Measurements from ENCODE around the gene AHCTF1.

Gene AHCTF1

GRCh38 chr1:246930830-246931548 is 759 bp downstream of the AHCTF1 start:
- H3K27me3 ChIP-seq (ENCODE audit: insufficient read depth, low read length): no peaks in the 10 kb centered on the region
- peak overlapping the region; percentile 82 for H3K4me2 ChIP-seq (ENCODE audit: low read length)
- H3K23ac ChIP-seq (ENCODE audit: low read length): no peak overlapping the region
- H4K91ac ChIP-seq (ENCODE audit: low read depth, low read length): no peak overlapping the region
- H3K4me3 ChIP-seq (ENCODE audit: low read depth, low read length): peak overlapping the region; percentile 99
- peak overlapping the region; percentile 68 for H2AFZ ChIP-seq (ENCODE audit: insufficient read depth, low read length, poor library complexity)
- peak overlapping the region; percentile 93 for H3K27ac ChIP-seq (ENCODE audit: low read depth, low read length)
- peak overlapping the region; percentile 32 for H3K14ac ChIP-seq (ENCODE audit: low read length)
- peaks cover 3 to 4% of the 10 kb centered on the region in 2 experiments for H3K4me1 ChIP-seq (ENCODE audit: control insufficient read depth in 1 of 2, insufficient read depth in 2 of 2, low read length in 2 of 2)
- peak overlapping the region; percentile 28 for H3K4ac ChIP-seq (ENCODE audit: low read depth, low read length)
- peak overlapping the region; percentile 15 for H3K18ac ChIP-seq (ENCODE audit: low read length)
- H3K79me2 ChIP-seq (ENCODE audit: control insufficient read depth, insufficient read depth, low read length, poor library complexity): peaks cover 20% of the 10 kb centered on the region
- no peak overlapping the region for H2AK5ac ChIP-seq (ENCODE audit: low read length)
- peak overlapping the region; percentile 4 for H2BK120ac ChIP-seq (ENCODE audit: insufficient read depth, low read length, poor library complexity)
- H3K79me1 ChIP-seq (ENCODE audit: low read length): peaks cover 8% of the 10 kb centered on the region
- WGBS (ENCODE audit: extremely low coverage, insufficient coverage, insufficient read length): no CpG with 5 or more reads among the region's 76 CpGs
- H3K9ac ChIP-seq (ENCODE audit: low read length): peak overlapping the region; percentile 86
- H3K9me3 ChIP-seq (ENCODE audit: insufficient read depth, low read depth, low read length): no peaks in the 10 kb centered on the region
- no peak overlapping the region for H2BK12ac ChIP-seq (ENCODE audit: low read length)
- H3K36me3 ChIP-seq (ENCODE audit: control insufficient read depth in 1 of 2, insufficient read depth in 2 of 2, low read length in 2 of 2): peaks cover 2 to 12% of the 10 kb centered on the region in 2 experiments
- H2BK5ac ChIP-seq (ENCODE audit: low read depth, low read length, poor library complexity): peak overlapping the region; percentile 1
- peak in 1 of 2 donors; percentile 53 for DNase-seq
- H4K8ac ChIP-seq (ENCODE audit: low read depth, low read length): peak overlapping the region; percentile 3
- H4K12ac ChIP-seq (ENCODE audit: low read depth, low read length): no peak overlapping the region

- no peak overlapping the region for H3K4me2 ChIP-seq (ENCODE audit: low read length)
These were observed 5.6 kb downstream of the AHCTF1 start for GRCh38 chr1:246925997-246926626.

GRCh38 chr1:246923900-246924299 is 7.8 kb downstream of the AHCTF1 start:
- H2BK120ac ChIP-seq (ENCODE audit: insufficient read depth, low read length, poor library complexity): no peak overlapping the region
- WGBS (ENCODE audit: extremely low coverage, insufficient coverage, insufficient read length): no CpG with 5 or more reads among the region's 3 CpGs
- no peaks in the 10 kb centered on the region for H3K27me3 ChIP-seq (ENCODE audit: insufficient read depth, low read length)
- H3K27ac ChIP-seq (ENCODE audit: low read depth, low read length): no peak overlapping the region
- H2AK5ac ChIP-seq (ENCODE audit: low read length): no peak overlapping the region
- no peak overlapping the region for H4K12ac ChIP-seq (ENCODE audit: low read depth, low read length)
- H3K4ac ChIP-seq (ENCODE audit: low read depth, low read length): peak overlapping the region; percentile 76
- no peak overlapping the region for H2AFZ ChIP-seq (ENCODE audit: insufficient read depth, low read length, poor library complexity)
- no peak overlapping the region for H3K4me2 ChIP-seq (ENCODE audit: low read length)
- H2BK12ac ChIP-seq (ENCODE audit: low read length): no peak overlapping the region
- H3K36me3 ChIP-seq (ENCODE audit: control insufficient read depth in 1 of 2, insufficient read depth in 2 of 2, low read length in 2 of 2): peaks cover 2 to 15% of the 10 kb centered on the region in 2 experiments
- H3K4me3 ChIP-seq (ENCODE audit: low read depth, low read length): no peak overlapping the region
- H3K14ac ChIP-seq (ENCODE audit: low read length): no peak overlapping the region
- H4K91ac ChIP-seq (ENCODE audit: low read depth, low read length): no peak overlapping the region
- no peaks in the 10 kb centered on the region for H3K4me1 ChIP-seq (ENCODE audit: control insufficient read depth in 1 of 2, insufficient read depth in 2 of 2, low read length in 2 of 2)
- no peaks in the 10 kb centered on the region for H3K79me1 ChIP-seq (ENCODE audit: low read length)
- no peak overlapping the region for H3K18ac ChIP-seq (ENCODE audit: low read length)
- H3K79me2 ChIP-seq (ENCODE audit: control insufficient read depth, insufficient read depth, low read length, poor library complexity): peaks cover 7% of the 10 kb centered on the region
- H4K8ac ChIP-seq (ENCODE audit: low read depth, low read length): no peak overlapping the region
- H3K9ac ChIP-seq (ENCODE audit: low read length): no peak overlapping the region
- no peak for DNase-seq
- H3K9me3 ChIP-seq (ENCODE audit: insufficient read depth, low read depth, low read length): no peaks in the 10 kb centered on the region
- H3K23ac ChIP-seq (ENCODE audit: low read length): no peak overlapping the region
- no peak overlapping the region for H2BK5ac ChIP-seq (ENCODE audit: low read depth, low read length, poor library complexity)

More at GRCh38 chr1:246925997-246926626, 5.6 kb downstream of the AHCTF1 start:
- Histone ChIP-seq H2BK12ac (ENCODE audit: low read length) (no peak overlapping the region), H3K4me3 (ENCODE audit: low read depth, low read length) (no peak overlapping the region), H2AK5ac (ENCODE audit: low read length) (no peak overlapping the region), H3K4ac (ENCODE audit: low read depth, low read length) (peak overlapping the region; percentile 86), H3K79me2 (ENCODE audit: control insufficient read depth, insufficient read depth, low read length, poor library complexity) (peaks cover 17% of the 10 kb centered on the region), H4K12ac (ENCODE audit: low read depth, low read length) (no peak overlapping the region), H3K4me1 (ENCODE audit: control insufficient read depth in 1 of 2, insufficient read depth in 2 of 2, low read length in 2 of 2) (peaks cover 3 to 4% of the 10 kb centered on the region in 2 experiments), H3K79me1 (ENCODE audit: low read length) (peaks cover 3% of the 10 kb centered on the region), H3K27me3 (ENCODE audit: insufficient read depth, low read length) (no peaks in the 10 kb centered on the region), H3K18ac (ENCODE audit: low read length) (no peak overlapping the region), H2BK120ac (ENCODE audit: insufficient read depth, low read length, poor library complexity) (no peak overlapping the region), H3K9me3 (ENCODE audit: insufficient read depth, low read depth, low read length) (no peaks in the 10 kb centered on the region), H2BK5ac (ENCODE audit: low read depth, low read length, poor library complexity) (no peak overlapping the region), H3K27ac (ENCODE audit: low read depth, low read length) (no peak overlapping the region), H4K8ac (ENCODE audit: low read depth, low read length) (no peak overlapping the region), H3K36me3 (ENCODE audit: control insufficient read depth in 1 of 2, insufficient read depth in 2 of 2, low read length in 2 of 2) (peaks cover 2 to 17% of the 10 kb centered on the region in 2 experiments), H2AFZ (ENCODE audit: insufficient read depth, low read length, poor library complexity) (no peak overlapping the region), H3K9ac (ENCODE audit: low read length) (no peak overlapping the region), H3K23ac (ENCODE audit: low read length) (no peak overlapping the region), H4K91ac (ENCODE audit: low read depth, low read length) (no peak overlapping the region), H3K14ac (ENCODE audit: low read length) (no peak overlapping the region)
- DNase-seq: no peak
- WGBS (ENCODE audit: extremely low coverage, insufficient coverage, insufficient read length): no CpG with 5 or more reads among the region's 6 CpGs

GRCh38 chr1:246923482-246923881 is 8.3 kb downstream of the AHCTF1 start:
- H3K4ac ChIP-seq (ENCODE audit: low read depth, low read length): peak overlapping the region; percentile 78
- no peak overlapping the region for H3K9ac ChIP-seq (ENCODE audit: low read length)
- H3K27ac ChIP-seq (ENCODE audit: low read depth, low read length): no peak overlapping the region
- H3K4me3 ChIP-seq (ENCODE audit: low read depth, low read length): no peak overlapping the region
- peak overlapping the region; percentile 86 for H3K23ac ChIP-seq (ENCODE audit: low read length)
- no peak overlapping the region for H2BK5ac ChIP-seq (ENCODE audit: low read depth, low read length, poor library complexity)
- H3K4me2 ChIP-seq (ENCODE audit: low read length): no peak overlapping the region
- no peak for DNase-seq
- H4K8ac ChIP-seq (ENCODE audit: low read depth, low read length): no peak overlapping the region
- H2AFZ ChIP-seq (ENCODE audit: insufficient read depth, low read length, poor library complexity): no peak overlapping the region
- no peak overlapping the region for H3K14ac ChIP-seq (ENCODE audit: low read length)
- no peak overlapping the region for H2AK5ac ChIP-seq (ENCODE audit: low read length)
- H3K79me2 ChIP-seq (ENCODE audit: control insufficient read depth, insufficient read depth, low read length, poor library complexity): peaks cover 7% of the 10 kb centered on the region
- no peak overlapping the region for H4K12ac ChIP-seq (ENCODE audit: low read depth, low read length)
- no CpG with 5 or more reads among the region's 5 CpGs for WGBS (ENCODE audit: extremely low coverage, insufficient coverage, insufficient read length)
- no peak overlapping the region for H2BK120ac ChIP-seq (ENCODE audit: insufficient read depth, low read length, poor library complexity)
- no peak overlapping the region for H4K91ac ChIP-seq (ENCODE audit: low read depth, low read length)
- H3K18ac ChIP-seq (ENCODE audit: low read length): no peak overlapping the region
- H3K9me3 ChIP-seq (ENCODE audit: insufficient read depth, low read depth, low read length): no peaks in the 10 kb centered on the region
- H3K79me1 ChIP-seq (ENCODE audit: low read length): no peaks in the 10 kb centered on the region
- peaks cover 2 to 15% of the 10 kb centered on the region in 2 experiments for H3K36me3 ChIP-seq (ENCODE audit: control insufficient read depth in 1 of 2, insufficient read depth in 2 of 2, low read length in 2 of 2)
- H2BK12ac ChIP-seq (ENCODE audit: low read length): no peak overlapping the region
- no peaks in the 10 kb centered on the region for H3K27me3 ChIP-seq (ENCODE audit: insufficient read depth, low read length)
- no peaks in the 10 kb centered on the region for H3K4me1 ChIP-seq (ENCODE audit: control insufficient read depth in 1 of 2, insufficient read depth in 2 of 2, low read length in 2 of 2)

All from trophoblast cell (in vitro differentiated cells and primary cell).